Sigmoid colon (tissue), 4 donors: ENCODE results near the gene KMT2D.

Experiments
- CTCF ChIP-seq, 4 experiments: fragments of 450-650 bp in 3 of 4; fragments of 200-600 bp in 1 of 4; IDR thresholded peaks; one replicate each; pipeline ENCODE4 v1.5.1; 2016 to 2019; ENCODE audit warnings: antibody characterized with exemption in 4 of 4, mild to moderate bottlenecking in 3 of 4, moderate library complexity in 2 of 4
- POLR2AphosphoS5 ChIP-seq, 4 donors: sonication (generic); formaldehyde crosslinking; IDR thresholded peaks; one replicate each; pipeline ENCODE4 v1.6.1; 2017; ENCODE audit warnings: antibody characterized with exemption in 4 of 4

GRCh38 chr12:49057888-49058287 is 2.7 kb downstream of the KMT2D start:
- TF ChIP-seq CTCF (IDR thresholded peaks at IDR 0.05) (no peak), POLR2AphosphoS5 (IDR thresholded peaks at IDR 0.05) (no peak)
